GM18951 (cell line): Measurements from ENCODE around the gene ARID1A.

Source experiments
- POLR2A ChIP-seq: IDR thresholded peaks from 4 replicates; pipeline ENCODE4 v1.6.1; 2011; ENCODE audit warnings: mild to moderate bottlenecking; ENCODE audit not compliant: insufficient read length, insufficient read depth; ENCODE audit errors: extremely low read depth
- in situ Hi-C: fragments of 300-500 bp; cut with MboI; formaldehyde crosslinking; loops from one replicate; pipeline ENCODE4 v1.12.0; 2022; ENCODE audit warnings: low sequenced_read_pairs, mixed read lengths, inconsistent platforms; ENCODE audit not compliant: unreplicated experiment

Gene ARID1A

DNA sequence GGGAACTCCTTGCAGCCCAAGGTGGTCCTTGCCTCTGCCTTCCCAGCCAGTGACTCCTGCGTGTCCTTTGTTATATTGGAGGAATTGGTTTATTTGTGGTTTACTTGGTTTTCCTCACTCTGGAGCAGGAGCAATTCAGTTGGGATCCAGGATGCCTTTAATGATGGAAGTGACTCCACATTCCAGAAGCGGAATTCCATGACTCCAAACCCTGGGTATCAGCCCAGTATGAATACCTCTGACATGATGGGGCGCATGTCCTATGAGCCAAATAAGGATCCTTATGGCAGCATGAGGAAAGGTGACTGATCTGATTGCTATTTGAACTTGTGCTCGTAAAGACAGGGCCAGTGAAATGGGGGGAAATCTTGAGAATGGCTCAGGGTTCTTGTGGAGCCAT, 76.9 kb downstream of the ARID1A start:
- TF ChIP-seq POLR2A, result no peak
- in situ Hi-C loops, result loop anchor here (10.0 kb wide), 1 partner anchor 268 kb away; no protein-coding TSS in a partner anchor

DNA sequence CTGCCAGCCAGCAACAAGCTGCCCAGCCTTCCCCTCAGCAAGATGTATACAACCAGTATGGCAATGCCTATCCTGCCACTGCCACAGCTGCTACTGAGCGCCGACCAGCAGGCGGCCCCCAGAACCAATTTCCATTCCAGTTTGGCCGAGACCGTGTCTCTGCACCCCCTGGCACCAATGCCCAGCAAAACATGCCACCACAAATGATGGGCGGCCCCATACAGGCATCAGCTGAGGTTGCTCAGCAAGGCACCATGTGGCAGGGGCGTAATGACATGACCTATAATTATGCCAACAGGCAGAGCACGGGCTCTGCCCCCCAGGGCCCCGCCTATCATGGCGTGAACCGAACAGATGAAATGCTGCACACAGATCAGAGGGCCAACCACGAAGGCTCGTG, 78.6 kb downstream of the ARID1A start:
- in situ Hi-C loops, result loop anchor here (10.0 kb wide), 1 partner anchor 270 kb away; no protein-coding TSS in a partner anchor
- TF ChIP-seq POLR2A, result no peak

DNA sequence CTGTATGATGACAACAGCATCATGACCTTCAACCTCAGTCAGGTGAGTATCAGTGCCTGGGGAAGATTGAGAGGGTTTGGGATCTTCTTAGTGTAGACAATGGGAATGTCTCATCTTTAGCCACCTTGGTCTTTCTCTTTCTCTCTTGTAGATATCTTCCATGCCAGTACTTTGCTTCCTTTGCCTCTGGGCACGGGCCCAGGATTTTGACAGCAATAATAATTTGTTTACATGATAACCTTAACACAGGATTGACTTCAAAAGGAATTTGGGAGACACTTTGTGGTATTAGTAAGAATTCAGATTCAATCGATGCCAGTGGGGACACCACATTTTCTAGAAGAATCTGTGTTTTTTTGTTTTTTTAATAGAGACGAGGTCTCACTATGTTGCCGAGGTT, 79.9 kb downstream of the ARID1A start:
- no peak for TF ChIP-seq POLR2A
- in situ Hi-C loops, result loop anchor here (10.0 kb wide), 1 partner anchor 271 kb away; no protein-coding TSS in a partner anchor

DNA sequence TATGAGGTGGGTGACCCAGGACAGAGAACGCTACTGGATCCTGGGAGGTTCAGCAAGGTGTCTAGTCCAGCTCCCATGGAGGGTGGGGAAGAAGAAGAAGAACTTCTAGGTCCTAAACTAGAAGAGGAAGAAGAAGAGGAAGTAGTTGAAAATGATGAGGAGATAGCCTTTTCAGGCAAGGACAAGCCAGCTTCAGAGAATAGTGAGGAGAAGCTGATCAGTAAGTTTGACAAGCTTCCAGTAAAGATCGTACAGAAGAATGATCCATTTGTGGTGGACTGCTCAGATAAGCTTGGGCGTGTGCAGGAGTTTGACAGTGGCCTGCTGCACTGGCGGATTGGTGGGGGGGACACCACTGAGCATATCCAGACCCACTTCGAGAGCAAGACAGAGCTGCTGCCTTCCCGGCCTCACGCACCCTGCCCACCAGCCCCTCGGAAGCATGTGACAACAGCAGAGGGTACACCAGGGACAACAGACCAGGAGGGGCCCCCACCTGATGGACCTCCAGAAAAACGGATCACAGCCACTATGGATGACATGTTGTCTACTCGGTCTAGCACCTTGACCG, 83.4 kb downstream of the ARID1A start:
- no peak for TF ChIP-seq POLR2A
- in situ Hi-C loops, result loop anchor here (10.0 kb wide), 1 partner anchor 274 kb away; no protein-coding TSS in a partner anchor

DNA sequence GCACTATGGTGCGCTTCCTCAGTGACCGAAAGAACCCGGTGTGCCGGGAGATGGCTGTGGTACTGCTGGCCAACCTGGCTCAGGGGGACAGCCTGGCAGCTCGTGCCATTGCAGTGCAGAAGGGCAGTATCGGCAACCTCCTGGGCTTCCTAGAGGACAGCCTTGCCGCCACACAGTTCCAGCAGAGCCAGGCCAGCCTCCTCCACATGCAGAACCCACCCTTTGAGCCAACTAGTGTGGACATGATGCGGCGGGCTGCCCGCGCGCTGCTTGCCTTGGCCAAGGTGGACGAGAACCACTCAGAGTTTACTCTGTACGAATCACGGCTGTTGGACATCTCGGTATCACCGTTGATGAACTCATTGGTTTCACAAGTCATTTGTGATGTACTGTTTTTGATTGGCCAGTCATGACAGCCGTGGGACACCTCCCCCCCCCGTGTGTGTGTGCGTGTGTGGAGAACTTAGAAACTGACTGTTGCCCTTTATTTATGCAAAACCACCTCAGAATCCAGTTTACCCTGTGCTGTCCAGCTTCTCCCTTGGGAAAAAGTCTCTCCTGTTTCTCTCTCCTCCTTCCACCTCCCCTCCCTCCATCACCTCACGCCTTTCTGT, 84.6 kb downstream of the ARID1A start:
- in situ Hi-C loops, result no loop called here
- TF ChIP-seq POLR2A, result no peak

DNA sequence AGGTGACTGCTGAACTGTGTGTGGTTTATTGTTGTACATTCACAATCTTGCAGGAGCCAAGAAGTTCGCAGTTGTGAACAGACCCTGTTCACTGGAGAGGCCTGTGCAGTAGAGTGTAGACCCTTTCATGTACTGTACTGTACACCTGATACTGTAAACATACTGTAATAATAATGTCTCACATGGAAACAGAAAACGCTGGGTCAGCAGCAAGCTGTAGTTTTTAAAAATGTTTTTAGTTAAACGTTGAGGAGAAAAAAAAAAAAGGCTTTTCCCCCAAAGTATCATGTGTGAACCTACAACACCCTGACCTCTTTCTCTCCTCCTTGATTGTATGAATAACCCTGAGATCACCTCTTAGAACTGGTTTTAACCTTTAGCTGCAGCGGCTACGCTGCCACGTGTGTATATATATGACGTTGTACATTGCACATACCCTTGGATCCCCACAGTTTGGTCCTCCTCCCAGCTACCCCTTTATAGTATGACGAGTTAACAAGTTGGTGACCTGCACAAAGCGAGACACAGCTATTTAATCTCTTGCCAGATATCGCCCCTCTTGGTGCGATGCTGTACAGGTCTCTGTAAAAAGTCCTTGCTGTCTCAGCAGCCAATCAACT, 85.5 kb downstream of the ARID1A start:
- in situ Hi-C loops, result no loop called here
- TF ChIP-seq POLR2A, result no peak

DNA sequence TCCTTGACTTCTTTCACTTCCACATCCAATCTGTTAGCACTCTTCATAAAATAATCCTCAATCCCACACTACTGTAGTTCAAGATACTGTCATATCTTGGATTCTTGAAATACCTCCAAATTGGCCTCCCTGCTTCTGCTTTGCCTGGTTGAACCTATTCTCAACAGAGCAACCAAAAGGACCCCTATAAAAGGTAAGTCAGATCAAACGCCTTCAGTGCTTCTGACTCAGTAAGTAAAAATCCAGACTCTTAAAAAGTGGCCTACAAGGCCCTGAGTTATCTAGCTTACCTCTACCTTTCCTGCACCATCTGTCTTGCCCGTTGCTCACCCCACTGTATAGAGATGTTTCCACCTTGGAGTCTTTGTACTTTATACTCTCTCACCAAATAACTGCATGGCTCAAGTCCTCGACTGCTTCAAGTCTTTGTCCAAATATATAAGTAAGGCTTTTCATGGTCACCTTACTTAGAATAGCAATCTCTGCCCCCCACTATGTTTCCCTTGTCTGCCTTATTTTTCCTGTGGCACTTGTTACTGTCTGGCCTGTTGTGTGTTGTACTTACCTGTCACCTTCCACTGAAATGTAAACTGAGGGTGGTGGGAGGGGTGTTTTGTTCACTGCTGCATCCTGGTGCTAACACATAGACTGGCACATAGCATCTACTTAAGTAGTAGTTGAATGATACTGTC, 86.9 kb downstream of the ARID1A start:
- TF ChIP-seq POLR2A, result no peak
- in situ Hi-C loops, result no loop called here

DNA sequence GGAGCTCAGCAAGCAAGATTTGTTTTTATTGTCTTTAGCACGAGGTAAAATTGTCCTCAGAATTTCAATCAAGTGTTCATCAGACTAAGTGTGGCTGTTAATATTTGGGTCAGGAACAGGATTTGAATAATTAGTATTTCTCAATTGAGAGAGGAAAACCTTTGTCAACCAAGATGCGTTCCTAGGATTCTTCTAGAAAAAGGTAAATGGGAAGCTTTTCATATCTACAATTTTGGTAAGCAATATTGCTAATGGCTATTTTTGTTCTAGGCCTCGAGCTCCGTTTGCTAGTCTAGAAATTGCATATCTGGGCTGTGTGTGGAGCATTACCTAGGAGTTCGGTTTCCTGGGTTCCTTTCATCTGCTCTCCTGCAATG, 87.8 kb downstream of the ARID1A start:
- in situ Hi-C loops, result no loop called here
- TF ChIP-seq POLR2A, result no peak

DNA sequence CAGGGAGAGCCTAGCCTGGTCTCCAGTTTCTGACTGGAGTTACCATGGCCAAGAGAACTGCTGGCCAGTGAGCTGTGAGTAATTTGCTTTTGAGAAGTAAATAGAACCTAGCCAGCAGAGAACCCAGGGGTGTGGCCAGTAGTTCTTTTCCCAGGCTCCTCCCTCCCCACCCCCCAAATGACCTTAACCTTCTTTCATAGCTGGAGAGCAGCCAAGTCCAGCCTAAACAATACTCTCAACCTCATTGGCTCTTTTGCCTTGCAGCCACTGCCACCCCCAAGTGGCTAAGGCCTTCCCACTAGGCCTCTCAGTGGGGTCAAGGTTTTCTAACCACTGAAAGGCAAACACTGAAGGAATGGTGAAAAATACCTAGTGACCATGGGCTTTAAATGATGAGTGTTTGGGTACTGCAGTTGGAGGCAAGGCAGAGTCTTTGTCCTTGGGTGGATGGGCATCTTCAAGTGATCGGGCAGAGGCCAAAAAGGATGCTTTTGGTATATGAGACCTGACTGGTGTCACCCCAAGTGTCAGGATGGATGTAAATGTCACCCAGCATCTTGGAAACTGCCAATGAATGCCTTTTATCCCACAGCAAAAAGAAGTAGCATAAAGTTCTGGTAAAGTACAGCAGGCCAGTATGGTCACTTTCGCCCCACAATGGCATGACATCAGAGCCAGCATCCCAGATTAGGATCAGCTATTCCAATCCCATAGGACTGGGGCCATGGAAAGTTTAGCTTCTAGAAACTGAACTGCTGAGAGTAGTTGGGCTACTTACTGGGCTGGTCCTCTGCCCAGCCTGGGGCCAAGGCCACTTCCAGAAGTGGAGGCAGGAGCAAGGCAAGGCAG, 88.4 kb downstream of the ARID1A start:
- in situ Hi-C loops, result no loop called here
- TF ChIP-seq POLR2A, result no peak

DNA sequence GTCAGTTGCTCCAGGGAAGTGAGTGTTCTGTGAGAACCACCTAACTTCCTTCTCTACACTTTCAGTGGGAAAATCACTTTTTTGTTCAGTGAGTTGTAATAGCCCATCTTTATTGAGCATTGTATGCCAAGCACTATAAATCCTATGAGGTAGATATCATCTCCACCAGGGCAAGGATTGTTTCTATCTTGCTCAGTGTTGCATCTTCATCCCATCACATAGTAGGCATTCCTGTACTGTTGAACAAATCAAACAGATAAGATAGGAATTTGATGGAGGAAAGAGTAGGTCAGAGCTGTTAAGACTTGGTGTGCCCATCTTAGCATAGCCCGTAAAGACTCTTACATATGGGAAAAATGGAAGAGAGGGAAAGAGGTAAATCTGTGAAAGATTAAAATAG, 89.1 kb downstream of the ARID1A start:
- TF ChIP-seq POLR2A, result no peak
- in situ Hi-C loops, result no loop called here

DNA sequence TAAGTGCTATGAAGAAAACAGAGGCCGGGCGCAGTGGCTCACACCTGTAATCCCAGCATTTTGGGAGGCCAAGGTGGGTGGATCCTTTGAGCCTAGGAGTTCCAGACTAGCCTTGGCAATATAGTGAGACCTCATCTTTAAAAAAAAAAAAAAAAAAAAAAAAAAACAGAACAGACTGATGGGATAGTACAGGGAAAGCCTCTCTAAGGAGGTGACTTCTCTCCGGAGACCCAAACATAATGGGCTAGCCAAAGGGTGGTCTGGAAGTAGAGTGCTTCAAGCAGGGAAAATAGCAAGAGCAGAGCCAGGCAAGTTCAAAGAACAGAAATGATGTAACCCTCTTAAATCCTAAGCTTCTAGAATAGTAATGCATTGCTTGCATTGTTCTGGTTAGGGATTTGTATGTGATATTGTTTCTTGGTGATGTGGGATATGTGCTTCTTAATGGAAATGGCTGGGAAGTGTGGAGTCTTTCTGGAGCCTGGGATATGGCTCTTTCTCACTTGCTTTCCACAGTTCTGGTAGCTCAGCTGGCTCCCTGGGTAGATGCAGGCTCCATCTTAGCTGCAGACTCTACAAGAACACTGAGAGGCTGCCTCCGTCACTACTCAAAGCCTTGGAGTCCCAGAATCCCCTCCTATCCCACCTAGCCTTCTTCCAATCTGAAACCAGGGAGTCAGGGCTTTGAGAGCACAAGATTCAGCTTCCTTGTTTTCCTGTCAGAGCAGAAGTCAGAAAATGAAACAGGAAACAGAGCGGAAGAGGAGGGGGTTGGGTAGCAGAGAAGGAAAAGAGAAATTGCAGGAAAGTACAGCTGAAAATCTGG, 90.0 kb downstream of the ARID1A start:
- in situ Hi-C loops, result no loop called here
- no peak for TF ChIP-seq POLR2A
